Prostate gland (tissue), 2 donors: Measurements from ENCODE around the gene MOB3A. TPM values are rescaled to one million over a fixed set of nuclear protein-coding genes. Genes with fewer than 3 reads are reported as not detected.

Experiments used
- DNase-seq: peaks from one replicate; pipeline ENCODE4 v3.0.0-alpha.2; 2019; ENCODE audit warnings: low spot score
- H3K27ac ChIP-seq, 2 donors: fragments of 200-600 bp; sonication (generic); 2 replicates each; pipeline ENCODE4 v1.5.1; 2017 to 2019
- H3K27me3 ChIP-seq: fragments of 200-600 bp; sonication (generic); replicated peaks from 2 replicates; pipeline ENCODE4 v1.5.1; 2019; ENCODE audit not compliant: insufficient read depth
- H3K36me3 ChIP-seq, 2 donors: fragments of 200-600 bp; sonication (generic); 1 replicate in 1 of 2; 2 replicates in 1 of 2; pipeline versions ENCODE4 v1.5.1 to v1.8.1; 2017 to 2019
- H3K4me1 ChIP-seq: fragments of 200-600 bp; sonication (generic); replicated peaks from 2 replicates; pipeline ENCODE4 v1.5.1; 2019
- H3K4me3 ChIP-seq, 2 donors: fragments of 200-600 bp; sonication (generic); 2 replicates each; pipeline ENCODE4 v1.5.1; 2017 to 2019
- H3K9me3 ChIP-seq: fragments of 200-600 bp; sonication (generic); 2 replicates; pipeline ENCODE4 v1.5.1; 2017
- CTCF ChIP-seq, 4 experiments: fragments of 200-600 bp in 2 of 4; fragments of 450-650 bp in 2 of 4; sonication (generic) in 2 of 4; IDR thresholded peaks; 1 replicate in 3 of 4; 2 replicates in 1 of 4; pipeline ENCODE4 v1.5.1; 2016 to 2019; ENCODE audit warnings: antibody characterized with exemption in 4 of 4, mild to moderate bottlenecking in 2 of 4, moderate library complexity in 2 of 4
- POLR2A ChIP-seq: fragments of 450-650 bp; IDR thresholded peaks from one replicate; pipeline ENCODE4 v1.6.1; 2016; ENCODE audit warnings: antibody characterized with exemption, mild to moderate bottlenecking
- POLR2AphosphoS5 ChIP-seq: sonication (generic); formaldehyde crosslinking; IDR thresholded peaks from one replicate; pipeline ENCODE4 v1.6.1; 2017; ENCODE audit warnings: antibody characterized with exemption
- WGBS: methylation state at CpG from one replicate; pipeline ENCODE4 v1.1.5; 2018; 5-methylcytosine and 5-hydroxymethylcytosine counted together
- intact Hi-C: fragments of 100-400 bp; cut with DNase I; formaldehyde crosslinking; loops from one replicate; pipeline ENCODE4 v1.14.2; 2022
- total RNA-seq, 2 donors: library from RNA; depleted of rRNA; stranded (reverse); fragments of >200 nt; gene quantifications; one replicate each; pipeline ENCODE4 v1.1.0, GENCODE V29; 2016

The MOB3A gene
- total RNA-seq, 2 donors from 2014 or later = 40.1 to 43.5 TPM

- no peaks in the 10 kb centered on the region for H3K9me3 ChIP-seq
- peaks cover 9 to 19% of the 10 kb centered on the region in 2 donors for H3K36me3 ChIP-seq
- intact Hi-C loops = no loop called here
- H3K27ac ChIP-seq = peak overlapping the region; percentile 58 to 100
- TF ChIP-seq POLR2A (no peak), POLR2AphosphoS5 (no peak), CTCF (IDR thresholded peaks at IDR 0.05) (no peak)
- WGBS = 84% methylated on average over 44 of the region's 44 CpGs
- peaks cover 22% of the 10 kb centered on the region for H3K4me1 ChIP-seq
- no peaks in the 10 kb centered on the region for H3K27me3 ChIP-seq
- H3K4me3 ChIP-seq = no peak overlapping the region
- DNase-seq = peak; percentile 4
Measured at GRCh38 chr19:2038284-2039088, 57.6 kb downstream of the MOB3A start.

- H3K36me3 ChIP-seq = peaks cover 9 to 19% of the 10 kb centered on the region in 2 donors
- peaks cover 16% of the 10 kb centered on the region for H3K4me1 ChIP-seq
- TF ChIP-seq POLR2AphosphoS5 (no peak), CTCF (IDR thresholded peaks at IDR 0.05) (no peak), POLR2A (no peak)
- H3K9me3 ChIP-seq = no peaks in the 10 kb centered on the region
- no peaks in the 10 kb centered on the region for H3K27me3 ChIP-seq
- DNase-seq = peak; percentile 6
- WGBS = 65% methylated on average over 24 of the region's 24 CpGs
- intact Hi-C loops = no loop called here
- H3K4me3 ChIP-seq = no peak overlapping the region
- peak overlapping the region; percentile 22 to 100 for H3K27ac ChIP-seq
Measured at GRCh38 chr19:2037651-2038255, 58.4 kb downstream of the MOB3A start.

GRCh38 chr19:2036424-2036823 lies 59.7 kb downstream of the MOB3A start:
- intact Hi-C loops = no loop called here
- H3K4me1 ChIP-seq = peaks cover 16% of the 10 kb centered on the region
- H3K9me3 ChIP-seq = no peaks in the 10 kb centered on the region
- no peaks in the 10 kb centered on the region for H3K27me3 ChIP-seq
- no peak for TF ChIP-seq POLR2A
- no peak for TF ChIP-seq CTCF (IDR thresholded peaks at IDR 0.05)
- no peak for TF ChIP-seq POLR2AphosphoS5
- H3K27ac ChIP-seq = no peak overlapping the region
- no peak overlapping the region for H3K4me3 ChIP-seq
- 82% methylated on average over 8 of the region's 8 CpGs for WGBS
- DNase-seq = no peak
- H3K36me3 ChIP-seq = peaks cover 9 to 16% of the 10 kb centered on the region in 2 donors

- no peak for DNase-seq
- 79% methylated on average over 14 of the region's 14 CpGs for WGBS
- H3K36me3 ChIP-seq = peaks cover 4 to 8% of the 10 kb centered on the region in 2 donors
- H3K4me3 ChIP-seq = no peak overlapping the region
- H3K9me3 ChIP-seq = no peaks in the 10 kb centered on the region
- H3K27ac ChIP-seq = peak overlapping the region in 1 of 2 donors; percentile 99
- intact Hi-C loops = no loop called here
- H3K27me3 ChIP-seq = no peaks in the 10 kb centered on the region
- TF ChIP-seq POLR2AphosphoS5 = no peak
- TF ChIP-seq POLR2A = no peak
- TF ChIP-seq CTCF (IDR thresholded peaks at IDR 0.05) = no peak
- peaks cover 11% of the 10 kb centered on the region for H3K4me1 ChIP-seq
Measured at GRCh38 chr19:2035590-2035991, 60.5 kb downstream of the MOB3A start.
